Left colon (tissue), 2 donors: ENCODE data around the gene CPNE4. TPM values are rescaled to one million over a fixed set of nuclear protein-coding genes. Genes with fewer than 3 reads are reported as not detected.
A peak's percentile ranks its signal among the peaks of the same experiment; 100 is the strongest.

Source experiments
- ATAC-seq: fragments of 200-7000 bp; cut with Tn5 transposase; one replicate; pipeline ENCODE4 v1.9.1; 2020; ENCODE audit warnings: mild to moderate bottlenecking, moderate library complexity
- DNase-seq, 2 donors: peaks; one replicate each; pipeline ENCODE4 v3.0.0-alpha.2; 2020
- intact Hi-C, 2 donors: fragments of 100-400 bp; cut with DNase I in 1 of 2; cut with micrococcal nuclease in 1 of 2; formaldehyde crosslinking; loops; one replicate each; pipeline versions ENCODE4 v1.11.2 to v1.14.0; 2022; cut with DNase I, micrococcal nuclease
- total RNA-seq, 2 donors: library from RNA; stranded (reverse); fragmentation: NEBNext Ultra II Directional; extraction: Animal tissue kit (Norgen Biotek cat#: 25700); gene quantifications; one replicate each; pipeline ENCODE4 v1.2.1, GENCODE V29; 2021
- donor health status: DM: no; HTN: no; CAD: no.
- donor health status: DM: yes; HTN: yes; CAD: no.

CPNE4 gene
- total RNA-seq, 2 donors from 2014 or later = 0.46 to 0.53 TPM

DNA sequence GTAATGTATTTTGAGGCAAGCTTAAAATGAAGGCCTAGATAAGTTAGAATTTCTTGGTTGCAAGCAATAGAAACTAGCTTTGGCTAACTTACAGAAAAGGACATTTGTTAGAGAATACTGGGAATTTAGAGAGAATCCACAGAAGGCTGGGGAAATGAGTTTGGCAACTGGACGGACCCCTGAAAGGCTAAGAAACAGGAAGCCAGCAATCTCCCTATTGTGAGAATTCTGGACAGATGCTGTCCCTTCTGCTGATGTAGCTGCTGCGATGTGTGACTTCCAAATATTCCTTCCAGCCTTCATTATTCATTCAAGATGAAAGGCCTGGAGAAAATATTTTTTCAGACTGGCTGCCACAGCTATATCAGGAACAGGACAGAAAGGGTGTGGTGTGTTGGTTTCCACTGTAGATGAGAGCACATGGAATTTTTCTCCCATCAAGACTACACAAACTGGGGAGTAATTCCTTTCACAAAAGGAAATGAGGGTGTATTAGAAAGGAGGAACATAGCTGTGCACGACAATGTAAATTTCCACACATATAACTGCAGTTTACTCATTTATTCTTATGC lies 213.5 kb downstream of the CPNE4 start:
- ATAC-seq = no peak
- intact Hi-C loops = no loop called here

DNA sequence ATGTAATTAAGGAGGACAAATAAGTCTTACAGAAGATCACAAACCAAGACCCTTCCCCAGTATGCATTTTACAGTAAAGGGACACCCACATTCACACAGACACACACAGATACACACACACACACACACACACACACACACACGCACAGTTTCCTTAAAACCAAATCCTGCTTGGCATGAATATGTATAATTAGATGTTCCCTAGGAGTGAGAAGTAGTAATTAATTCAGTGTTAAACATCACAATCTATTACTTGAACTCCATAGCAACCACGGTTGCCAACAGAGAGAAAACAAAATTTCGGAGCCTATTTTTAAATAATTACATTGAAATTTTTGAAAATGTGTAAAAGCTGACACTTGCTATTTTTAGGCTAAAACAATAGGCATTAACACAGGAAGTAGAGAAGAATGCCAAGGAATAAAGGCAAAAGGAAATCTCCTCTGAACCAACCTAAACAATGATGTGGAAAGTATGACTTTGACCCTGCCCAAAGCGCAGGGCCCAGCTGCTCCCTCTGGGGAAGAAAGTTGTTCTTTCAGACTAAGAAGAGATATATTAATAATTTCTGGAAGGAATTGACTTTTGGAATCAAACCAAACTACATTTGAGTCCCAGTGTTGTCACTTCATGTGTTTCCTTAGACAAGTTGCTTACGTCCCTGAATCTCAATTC lies 215.3 kb downstream of the CPNE4 start:
- DNase-seq = no peak
- ATAC-seq = no peak
- intact Hi-C loops = no loop called here

More for the DNA sequence above, 213.5 kb downstream of the CPNE4 start:
- DNase-seq = no peak

DNA sequence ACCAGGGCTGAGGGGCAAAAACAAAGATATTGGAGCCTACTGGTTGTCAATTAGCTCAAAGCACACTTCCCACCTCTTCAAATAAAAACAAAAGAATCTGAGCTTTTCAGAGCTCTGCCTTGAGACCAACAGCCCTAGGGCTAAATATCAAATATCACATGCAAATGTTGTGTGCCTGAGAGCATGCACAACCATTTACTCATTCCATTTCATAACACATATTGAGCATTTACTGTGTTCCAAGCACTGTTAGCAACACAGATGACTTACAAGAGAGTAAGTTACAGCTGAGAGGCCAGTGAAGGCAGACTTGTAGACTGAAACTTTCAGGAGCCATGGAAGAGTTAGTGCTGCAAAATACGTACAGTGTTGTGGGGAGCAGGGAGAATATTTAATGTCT lies 222.4 kb downstream of the CPNE4 start:
- DNase-seq (no peak), ATAC-seq (no peak)
- intact Hi-C loops = no loop called here

DNA sequence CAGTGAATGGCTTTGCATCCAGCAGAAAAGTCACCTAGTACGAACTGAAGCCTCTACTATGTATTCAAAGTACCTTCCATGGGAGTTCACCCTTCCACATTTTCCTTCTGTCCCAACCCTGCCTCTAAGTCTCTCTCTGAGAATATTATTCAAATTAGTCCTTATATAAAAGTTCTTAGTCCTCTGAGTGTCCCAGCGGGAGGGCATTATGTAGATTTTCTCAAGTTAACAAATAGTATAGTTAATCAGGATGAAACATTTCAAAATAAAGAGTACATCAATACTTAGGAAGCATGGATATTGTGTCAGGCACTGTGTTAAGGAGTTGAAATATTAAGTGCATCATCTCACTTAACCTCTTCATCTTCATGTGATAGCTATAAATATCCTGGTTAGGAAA lies 223.3 kb downstream of the CPNE4 start:
- ATAC-seq = no peak
- DNase-seq = no peak
- intact Hi-C loops = no loop called here

DNA sequence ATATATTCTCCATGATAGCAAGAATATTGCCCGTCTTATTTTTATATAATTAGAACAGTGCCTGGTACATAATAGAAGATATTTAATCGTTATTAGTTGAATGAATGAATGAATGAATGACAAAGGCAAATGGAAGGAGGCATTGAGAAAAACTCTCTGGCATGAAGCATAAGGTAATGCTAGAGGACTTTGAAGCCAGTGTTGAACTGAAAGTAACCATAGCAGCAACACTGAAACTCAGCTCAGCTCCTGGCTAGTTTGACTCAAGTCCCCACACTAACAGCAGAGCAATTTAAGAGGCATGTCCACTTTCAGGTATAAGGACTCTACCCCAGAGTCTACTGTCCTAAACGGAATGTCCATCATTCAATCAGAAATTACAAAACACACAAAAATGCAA lies 227.0 kb downstream of the CPNE4 start:
- ATAC-seq (no peak), DNase-seq (no peak)
- intact Hi-C loops = no loop called here

DNA sequence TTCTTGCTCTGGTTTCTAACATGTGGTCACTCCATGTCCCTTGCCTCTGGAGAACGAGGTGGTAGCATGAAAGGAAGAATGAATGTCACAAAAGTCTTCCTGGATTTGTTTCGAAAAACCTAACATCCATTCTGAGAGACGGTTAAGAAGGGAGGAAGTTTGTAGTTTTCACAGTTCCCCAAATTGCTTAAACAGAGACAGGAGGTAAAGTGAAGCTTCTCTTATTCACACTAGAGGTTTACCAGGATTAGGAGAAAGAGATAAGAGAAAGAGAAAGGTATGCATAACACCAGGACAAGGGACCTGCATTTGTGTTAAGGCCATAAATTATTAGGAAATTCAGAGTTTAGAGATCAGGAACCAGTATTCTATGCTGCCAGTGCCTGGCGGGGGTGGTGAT lies 228.1 kb downstream of the CPNE4 start:
- intact Hi-C loops = no loop called here
- ATAC-seq (no peak), DNase-seq (no peak)

DNA sequence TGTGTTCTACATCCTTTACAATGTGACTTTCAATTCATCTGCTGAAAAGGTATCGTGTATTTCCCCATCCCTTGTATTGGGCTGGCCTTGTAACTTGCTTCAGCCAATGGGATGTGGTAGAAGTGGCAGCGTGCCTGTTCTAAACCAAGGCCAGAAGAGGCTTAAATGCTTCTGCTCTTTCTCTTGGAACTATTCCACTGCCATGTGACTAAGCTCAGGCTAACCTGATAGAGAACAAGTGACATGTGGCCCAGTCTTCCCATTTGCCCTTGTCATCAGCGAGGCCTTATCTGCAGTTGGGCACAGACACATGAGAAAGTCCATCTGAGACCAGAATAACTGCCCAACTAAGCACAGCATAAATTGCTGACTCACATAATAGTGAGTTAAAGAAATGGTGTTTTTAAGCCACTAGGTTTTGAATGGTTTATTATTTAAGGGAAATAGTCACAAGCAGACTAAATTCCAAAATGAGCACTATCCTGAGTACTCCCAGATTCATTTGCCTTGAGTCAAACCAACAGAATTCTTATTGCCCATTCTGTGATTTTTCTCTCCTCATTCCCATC lies 230.2 kb downstream of the CPNE4 start:
- intact Hi-C loops = no loop called here
- DNase-seq (no peak), ATAC-seq (no peak)

DNA sequence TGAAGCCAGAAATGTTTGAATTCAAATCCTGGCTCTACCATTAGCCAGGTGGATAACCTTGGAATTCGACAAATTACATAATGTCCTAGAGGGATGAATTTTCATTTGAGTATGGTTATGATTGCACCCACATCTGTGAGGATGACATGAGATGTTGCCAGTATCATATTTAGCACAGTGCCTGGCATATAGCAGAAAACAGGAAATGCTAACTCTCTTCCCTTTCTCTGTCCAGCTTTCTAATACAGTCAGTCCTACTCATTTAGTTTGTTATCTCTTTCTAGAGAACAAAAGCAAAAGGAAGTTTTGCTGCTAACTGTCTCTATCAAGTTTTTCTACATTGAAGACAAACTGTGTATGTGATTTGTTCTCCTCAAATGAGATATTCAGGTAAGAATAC lies 231.7 kb downstream of the CPNE4 start:
- intact Hi-C loops = no loop called here
- DNase-seq (no peak), ATAC-seq (no peak)

DNA sequence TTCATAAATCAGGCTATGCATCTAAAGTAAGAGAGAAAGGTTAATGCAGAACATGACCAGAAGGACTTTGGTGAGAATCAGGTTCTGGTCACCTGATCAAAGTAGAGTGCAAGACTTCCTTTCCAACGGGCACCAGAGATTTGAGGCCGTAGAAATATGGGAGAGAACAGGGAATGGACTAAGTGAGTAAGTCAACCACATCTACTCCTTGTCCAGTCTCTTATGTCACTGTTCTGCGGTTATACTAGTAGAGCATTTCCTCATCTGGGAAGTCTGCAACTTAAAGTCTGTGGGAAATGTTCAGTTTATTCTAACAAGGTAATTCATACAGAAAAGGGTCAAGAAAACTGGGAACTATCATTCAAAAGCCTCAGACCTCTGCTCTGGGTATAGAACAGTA lies 232.8 kb downstream of the CPNE4 start:
- intact Hi-C loops = no loop called here
- ATAC-seq = no peak
- DNase-seq = no peak

DNA sequence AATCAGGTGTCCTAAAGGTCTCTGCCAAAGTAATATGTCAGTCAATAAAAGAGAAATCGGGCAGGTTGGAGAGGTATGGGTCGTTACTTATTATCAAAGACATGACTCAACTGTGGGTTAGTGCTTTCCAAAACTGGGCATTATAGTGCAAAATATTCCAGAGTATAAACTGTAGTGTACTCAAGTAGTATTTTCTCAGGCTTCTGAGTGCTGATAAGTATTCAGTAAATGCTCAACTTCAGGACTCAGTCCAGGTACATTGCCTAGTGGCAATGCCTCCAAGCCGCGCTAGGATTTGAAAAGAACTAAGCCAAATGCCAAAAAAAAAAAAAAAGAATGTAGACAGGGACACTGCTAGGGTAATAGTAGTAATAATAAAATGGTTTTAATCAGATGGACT lies 233.2 kb downstream of the CPNE4 start:
- intact Hi-C loops = no loop called here
- DNase-seq (no peak), ATAC-seq (no peak)

DNA sequence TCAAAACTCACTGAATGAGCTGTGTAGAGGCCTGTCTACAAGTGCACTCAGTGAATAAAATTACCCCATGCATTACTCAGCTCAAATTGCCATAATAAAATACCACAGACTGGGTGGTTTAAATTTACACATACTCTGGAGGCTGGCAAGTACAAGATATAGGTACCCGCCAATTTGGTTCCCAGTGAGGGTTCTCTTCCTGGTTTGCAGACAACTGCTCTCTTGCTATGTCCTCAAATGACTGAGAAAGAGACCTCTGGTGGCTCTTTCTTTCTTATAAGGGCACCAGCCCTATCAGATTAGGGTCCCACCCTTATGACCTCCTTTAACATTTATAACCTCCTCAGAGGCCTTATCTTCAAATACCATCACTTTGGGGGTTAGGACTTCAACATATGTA lies 237.0 kb downstream of the CPNE4 start:
- ATAC-seq (no peak), DNase-seq (no peak)
- intact Hi-C loops = loop anchor here in 1 of 2 donors (10.0 kb wide), 1 partner anchor 207 kb away; no protein-coding TSS in a partner anchor

DNA sequence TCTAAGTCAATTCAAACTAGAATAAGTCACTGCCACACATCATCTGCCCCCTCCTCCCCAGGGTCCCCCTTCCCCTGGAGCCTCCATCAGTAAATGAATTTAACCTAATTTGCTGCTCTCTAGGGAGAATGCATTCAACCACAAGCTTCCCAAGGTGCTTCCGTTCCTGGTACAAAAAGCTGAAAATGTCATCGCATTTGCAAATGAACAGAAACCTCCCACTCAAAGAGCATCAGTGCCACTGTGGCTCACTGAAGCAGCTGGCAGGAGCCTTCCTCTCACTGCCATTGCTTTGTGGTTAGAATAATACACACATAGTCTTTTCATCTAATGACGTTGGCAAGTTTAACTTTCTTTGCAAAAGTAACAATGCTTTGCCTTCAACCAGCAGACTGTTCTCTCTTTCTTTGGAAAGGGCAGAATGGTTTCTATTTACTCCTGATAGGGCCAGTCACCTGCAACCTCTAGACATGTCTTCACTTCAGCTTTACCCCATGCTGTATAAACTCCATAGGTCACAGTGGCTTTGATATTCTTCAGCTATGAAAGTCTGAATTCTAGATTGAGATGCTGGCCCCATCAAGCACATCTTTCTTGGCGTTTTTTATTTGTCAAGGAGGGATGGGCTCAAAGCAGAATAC lies 238.1 kb downstream of the CPNE4 start:
- intact Hi-C loops = loop anchor here in 1 of 2 donors (10.0 kb wide), 1 partner anchor 208 kb away; no protein-coding TSS in a partner anchor
- ATAC-seq (no peak), DNase-seq (no peak)

DNA sequence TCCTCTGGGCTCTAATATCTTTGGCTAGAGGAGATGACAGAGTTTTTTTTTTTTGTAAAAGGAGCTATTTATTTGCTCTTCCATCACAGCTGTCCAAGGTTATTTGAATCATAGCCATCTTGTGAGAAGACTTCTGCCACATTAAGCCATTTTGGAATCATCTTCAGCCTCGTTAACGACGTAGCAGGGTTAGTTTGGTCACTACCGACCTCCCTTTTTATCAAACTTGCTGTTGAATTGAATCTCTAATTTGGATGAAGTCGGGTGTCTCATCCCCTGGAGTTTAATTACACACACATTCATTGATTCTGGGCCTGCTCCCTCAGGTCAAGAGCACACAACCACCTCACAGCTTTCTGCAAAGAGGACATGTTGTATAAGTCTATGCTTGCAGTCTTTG lies 238.7 kb downstream of the CPNE4 start:
- ATAC-seq (no peak), DNase-seq (no peak)
- intact Hi-C loops = loop anchor here in 1 of 2 donors (10.0 kb wide), 1 partner anchor 209 kb away; no protein-coding TSS in a partner anchor

DNA sequence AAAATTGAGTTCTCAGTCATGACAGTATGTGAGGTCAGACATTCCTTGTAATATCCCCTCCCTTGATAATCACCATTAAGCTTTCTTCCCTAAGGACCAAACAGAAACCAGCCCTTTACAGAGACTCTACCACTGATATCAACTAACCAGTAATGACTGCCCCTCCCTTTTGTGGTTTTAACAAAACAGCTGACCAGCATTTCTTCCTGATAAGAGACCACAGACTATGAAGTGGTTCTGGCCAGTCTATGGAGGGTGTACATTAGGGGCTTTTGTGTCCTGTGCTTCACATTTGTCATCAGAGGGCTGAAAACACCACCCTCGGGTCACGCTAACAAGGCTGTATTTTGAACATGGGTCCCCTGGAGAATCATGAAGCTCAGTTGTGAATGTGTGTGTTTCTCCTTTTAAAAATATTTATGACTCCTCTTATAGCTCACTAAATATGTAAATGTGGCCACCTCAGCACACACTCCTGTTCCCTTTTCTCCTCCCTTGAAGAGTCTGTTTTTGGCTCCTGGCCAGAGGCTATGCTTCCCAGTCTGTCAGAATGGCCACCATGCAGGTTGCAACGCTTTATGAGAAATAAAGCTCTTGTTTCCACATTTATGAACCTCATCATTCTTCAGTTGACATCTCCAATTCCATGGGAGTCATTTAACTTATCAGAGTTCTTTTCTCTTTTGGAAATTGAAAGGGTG lies 239.3 kb downstream of the CPNE4 start:
- intact Hi-C loops = loop anchor here in 1 of 2 donors (10.0 kb wide), 1 partner anchor 209 kb away; no protein-coding TSS in a partner anchor
- ATAC-seq (no peak), DNase-seq (no peak)

DNA sequence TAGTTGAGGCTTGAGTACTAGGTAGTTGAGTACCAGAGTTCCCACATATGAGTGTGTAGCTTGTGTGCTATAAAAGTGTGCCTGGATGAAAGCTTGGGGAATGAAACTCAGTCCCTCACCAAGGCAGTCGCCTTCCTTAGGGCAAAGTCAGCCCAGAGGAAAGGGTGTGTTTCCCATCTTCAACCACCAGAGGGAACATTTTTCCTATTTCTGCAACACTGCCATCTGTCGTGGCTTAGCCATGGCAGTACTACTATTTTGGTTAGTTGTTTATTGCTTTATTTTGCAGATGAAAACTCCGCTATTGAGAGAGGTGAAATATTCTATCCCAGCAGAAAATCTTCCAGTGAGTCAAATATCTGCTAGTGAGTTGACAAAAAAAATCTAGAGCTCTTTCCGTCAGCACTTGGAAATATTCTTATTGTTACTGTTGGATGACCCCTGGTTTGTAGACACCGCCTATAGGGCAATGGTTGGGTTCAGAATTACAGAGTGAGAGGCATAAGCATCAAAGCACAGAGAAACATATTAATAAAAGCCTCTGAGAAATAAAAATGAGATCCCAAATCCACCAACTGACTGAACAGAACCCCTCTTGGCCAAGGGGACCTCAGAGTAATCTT lies 239.9 kb downstream of the CPNE4 start:
- ATAC-seq (peak; percentile 72), DNase-seq (peak in 1 of 2 donors; percentile 3)
- intact Hi-C loops = loop anchor here in 1 of 2 donors (10.0 kb wide), 1 partner anchor 210 kb away; no protein-coding TSS in a partner anchor

DNA sequence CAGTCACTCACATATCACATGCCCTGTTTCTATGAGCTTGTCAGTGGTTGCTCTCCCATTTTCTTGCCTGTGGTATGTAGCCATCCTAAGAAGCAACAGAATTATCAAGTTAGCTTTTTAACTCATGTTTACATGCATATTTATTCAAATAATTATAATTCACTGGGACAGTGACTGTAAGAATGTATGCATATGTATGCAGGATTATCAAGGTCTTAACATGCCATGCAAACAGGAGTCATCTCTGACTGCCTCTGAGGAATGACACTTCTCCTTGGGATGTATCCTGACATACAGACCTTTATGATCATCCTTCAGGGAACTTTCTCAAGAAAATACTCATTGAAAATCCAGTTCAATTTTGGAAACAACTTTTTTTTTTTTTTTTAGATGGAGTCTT lies 240.9 kb downstream of the CPNE4 start:
- intact Hi-C loops = loop anchor here in 1 of 2 donors (10.0 kb wide), 1 partner anchor 211 kb away; no protein-coding TSS in a partner anchor
- DNase-seq = no peak
- ATAC-seq = no peak

DNA sequence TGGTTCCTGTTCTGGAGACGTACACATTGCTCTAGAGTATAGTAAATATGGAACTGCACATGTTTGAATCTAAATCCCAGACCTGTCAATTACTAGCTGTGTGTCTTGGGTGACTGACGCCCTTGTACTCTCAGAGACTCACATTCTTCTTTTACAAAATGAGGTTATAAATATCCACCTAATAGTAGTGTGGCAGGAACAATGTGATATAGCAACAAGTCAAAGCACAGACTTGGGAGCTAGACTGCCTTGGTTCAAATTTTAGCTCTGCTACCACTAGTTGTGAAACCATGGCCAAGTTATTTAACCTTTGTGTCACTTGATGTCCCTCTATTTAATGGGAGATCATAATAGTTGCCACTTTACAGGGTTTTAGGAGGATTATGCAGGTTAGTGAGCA lies 245.6 kb downstream of the CPNE4 start:
- no peak for DNase-seq
- intact Hi-C loops = no loop called here
- no peak for ATAC-seq

DNA sequence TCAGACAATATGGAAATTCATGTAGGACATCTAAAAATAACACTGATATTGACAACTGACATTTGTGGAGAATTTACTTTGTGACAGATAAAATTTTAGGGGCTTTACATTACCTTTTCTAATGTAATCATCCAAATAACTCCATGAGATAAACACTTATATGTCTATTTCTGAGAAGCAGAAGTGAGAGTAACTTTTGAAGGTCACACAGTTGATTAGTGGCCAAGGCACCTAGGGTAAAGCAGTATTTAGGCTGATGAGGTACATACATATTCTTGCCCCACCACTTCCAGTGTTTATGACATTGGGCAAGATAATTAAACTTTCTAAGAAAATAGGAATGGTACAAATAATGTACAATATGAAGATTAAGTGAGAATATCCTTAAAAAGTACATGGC lies 248.4 kb downstream of the CPNE4 start:
- DNase-seq (no peak), ATAC-seq (no peak)
- intact Hi-C loops = no loop called here

DNA sequence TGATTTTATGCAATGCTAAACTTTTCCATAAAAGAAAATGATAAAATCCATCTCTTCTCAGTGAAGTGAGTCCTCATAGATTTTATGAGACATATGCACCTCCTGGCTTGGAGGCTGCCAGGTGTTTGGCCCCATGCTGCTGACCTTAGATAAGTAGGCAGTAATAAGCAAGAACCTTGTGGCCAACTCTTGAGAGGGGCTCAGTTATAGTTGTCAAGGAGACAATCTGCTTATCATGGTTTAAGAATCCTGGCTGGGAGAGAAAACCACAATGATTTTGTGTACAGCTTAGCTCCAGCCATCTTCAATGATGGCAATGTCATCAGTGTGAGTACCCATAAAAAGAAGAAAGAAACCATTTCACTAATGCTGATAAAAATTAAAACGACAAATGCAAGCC lies 252.1 kb downstream of the CPNE4 start:
- ATAC-seq (no peak), DNase-seq (no peak)
- intact Hi-C loops = no loop called here
